HEK293T (cell line): ENCODE results near the gene ESYT1.

Source experiments
- ARNT ChIP-seq: fragments of 450-650 bp; IDR thresholded peaks from 2 replicates; pipeline ENCODE4 v1.6.1; 2017; ENCODE audit warnings: mild to moderate bottlenecking
- BHLHE40 ChIP-seq: fragments of 450-650 bp; IDR thresholded peaks from 2 replicates; pipeline ENCODE4 v1.6.1; 2016; ENCODE audit warnings: mild to moderate bottlenecking, moderate library complexity, borderline replicate concordance
- ELF4 ChIP-seq: fragments of 450-650 bp; IDR thresholded peaks from 2 replicates; pipeline ENCODE4 v1.6.1; 2017; ENCODE audit warnings: antibody characterized with exemption
- FOXA1 ChIP-seq: fragments of 450-650 bp; IDR thresholded peaks from 2 replicates; pipeline ENCODE4 v1.6.1; 2016; ENCODE audit warnings: mild to moderate bottlenecking
- FOXM1 ChIP-seq: fragments of 450-650 bp; IDR thresholded peaks from 2 replicates; pipeline ENCODE4 v1.6.1; 2017; ENCODE audit warnings: mild to moderate bottlenecking, borderline replicate concordance
- L3MBTL2 ChIP-seq: fragments of 450-650 bp; conservative IDR thresholded peaks from 2 replicates; pipeline ENCODE4 v1.6.1; 2016; ENCODE audit warnings: mild to moderate bottlenecking
- LEF1 ChIP-seq: fragments of 450-650 bp; IDR thresholded peaks from 2 replicates; pipeline ENCODE4 v1.6.1; 2017; ENCODE audit warnings: mild to moderate bottlenecking, borderline replicate concordance
- NFRKB ChIP-seq: fragments of 450-650 bp; IDR thresholded peaks from 2 replicates; pipeline ENCODE4 v1.6.1; 2016; ENCODE audit warnings: mild to moderate bottlenecking, moderate library complexity
- PKNOX1 ChIP-seq: fragments of 450-650 bp; IDR thresholded peaks from 2 replicates; pipeline ENCODE4 v1.6.1; 2016
- SP1 ChIP-seq: fragments of 450-650 bp; IDR thresholded peaks from 2 replicates; pipeline ENCODE4 v1.6.1; 2017
- SUZ12 ChIP-seq: fragments of 450-650 bp; IDR thresholded peaks from 2 replicates; pipeline ENCODE4 v1.6.1; 2016; ENCODE audit warnings: mild to moderate bottlenecking
- TARDBP ChIP-seq: fragments of 450-650 bp; IDR thresholded peaks from 2 replicates; pipeline ENCODE4 v1.6.1; 2016
- ZNF384 ChIP-seq: fragments of 450-650 bp; IDR thresholded peaks from 2 replicates; pipeline ENCODE4 v1.6.1; 2016

DNA sequence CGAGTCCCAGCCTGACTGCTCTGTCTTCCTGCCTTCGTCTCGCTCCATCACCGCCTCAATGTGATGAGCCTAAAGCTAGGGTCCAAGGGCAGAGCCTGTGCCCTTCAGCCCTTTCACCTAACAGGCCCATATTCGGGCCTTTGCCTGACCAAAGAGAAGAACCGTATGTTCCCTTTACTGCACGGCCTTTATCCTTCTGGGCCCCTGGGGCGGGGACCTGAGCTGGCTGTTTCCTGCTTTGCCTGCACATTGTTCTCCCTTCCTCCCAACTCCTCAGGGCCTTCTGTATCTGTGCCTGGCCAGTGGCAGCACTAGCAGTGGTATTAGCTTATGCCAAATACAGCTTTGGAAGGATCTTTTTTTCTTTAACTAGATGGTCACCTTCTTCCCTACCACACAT lies 15.8 kb downstream of the ESYT1 start:
- TF ChIP-seq ELF4 (no peak), L3MBTL2 (no peak), ZNF384 (no peak), LEF1 (no peak), FOXM1 (no peak), SP1 (no peak), SUZ12 (no peak), BHLHE40 (no peak), ARNT (no peak), FOXA1 (no peak), NFRKB (no peak), TARDBP (no peak), PKNOX1 (no peak)
